IMR-90 (cell line): ENCODE measurements around the gene ZNF207. TPM values are rescaled to one million over a fixed set of nuclear protein-coding genes. Genes with fewer than 3 reads are reported as not detected.
"Not testable (repeated sequence)": the region's sequence is repeated elsewhere in the genome, so short reads cannot be mapped to it uniquely, and the experiment has no call there.

Source experiments
- ATAC-seq: fragments of 200-7000 bp; cut with Tn5 transposase; 2 replicates; pipeline ENCODE4 v1.9.1; 2020; ENCODE audit warnings: low read depth, mild to moderate bottlenecking, moderate library complexity
- BruUV-seq: library from RNA; stranded (reverse); fragments of 400-500 nt; replicated peaks from 2 replicates; lab custom pipeline; 2021; lab: Mats Ljungman, UMichigan
- CTCF ChIA-PET: fragments of 300-600 bp; formaldehyde crosslinking; extraction: SDS; loops from one replicate; lab custom pipeline; 2021; ENCODE audit warnings: antibody characterized with exemption; lab: Yijun Ruan, JAX
- POLR2A ChIA-PET: fragments of 300-600 bp; sonication (Branson Sonifier 250); formaldehyde crosslinking; loops from one replicate; lab custom pipeline; 2022; ENCODE audit warnings: antibody characterized with exemption; ENCODE audit not compliant: unreplicated experiment; lab: Charles Lee
- DNase-seq: peaks from one replicate; pipeline ENCODE4 v3.0.0; 2013
- H2AFZ ChIP-seq: replicated peaks from 2 replicates; pipeline ENCODE3; 2013; ENCODE audit warnings: low read length, mild to moderate bottlenecking; ENCODE audit not compliant: poor library complexity
- H2AK5ac ChIP-seq: 2 replicates; pipeline ENCODE4 v1.6.1; 2013; ENCODE audit warnings: low read depth, low read length, inconsistent platforms
- H2AK9ac ChIP-seq: replicated peaks from 2 replicates; pipeline ENCODE3; 2013; ENCODE audit warnings: mild to moderate bottlenecking, low read depth, low read length, moderate library complexity; ENCODE audit not compliant: poor library complexity
- H2BK120ac ChIP-seq: 2 replicates; pipeline ENCODE4 v1.6.1; 2013; ENCODE audit warnings: low read depth, low read length, inconsistent platforms
- H2BK15ac ChIP-seq: 3 replicates; pipeline ENCODE4 v1.6.1; 2013; ENCODE audit warnings: low read depth, low read length, inconsistent platforms
- H2BK20ac ChIP-seq: 2 replicates; pipeline ENCODE4 v1.6.1; 2013; ENCODE audit warnings: low read depth, mild to moderate bottlenecking, inconsistent platforms, low read length, moderate library complexity
- H2BK5ac ChIP-seq: 2 replicates; pipeline ENCODE4 v1.6.1; 2013; ENCODE audit warnings: mild to moderate bottlenecking, low read depth, low read length, inconsistent platforms; ENCODE audit not compliant: poor library complexity, severe bottlenecking
- H3K14ac ChIP-seq: replicated peaks from 2 replicates; pipeline ENCODE4 v1.6.1; 2013; ENCODE audit warnings: low read depth, low read length, inconsistent platforms
- H3K18ac ChIP-seq: 2 replicates; pipeline ENCODE4 v1.6.1; 2013; ENCODE audit warnings: low read depth, low read length, control low read depth
- H3K23ac ChIP-seq: 2 replicates; pipeline ENCODE4 v1.6.1; 2013; ENCODE audit warnings: low read depth, low read length, inconsistent platforms
- H3K27ac ChIP-seq: 2 replicates; pipeline ENCODE4 v1.5.1; 2013; ENCODE audit warnings: mild to moderate bottlenecking, control low read depth, low read length; ENCODE audit not compliant: insufficient read depth
- H3K27me3 ChIP-seq: 2 replicates; pipeline ENCODE4 v1.6.1; 2013; ENCODE audit warnings: low read length; ENCODE audit not compliant: control insufficient read depth, insufficient read depth
- H3K36me3 ChIP-seq: 2 replicates; pipeline ENCODE4 v1.6.1; 2013; ENCODE audit warnings: low read length, mixed read lengths; ENCODE audit not compliant: control insufficient read depth, insufficient read depth
- H3K4ac ChIP-seq: 2 replicates; pipeline ENCODE4 v1.6.1; 2013; ENCODE audit warnings: low read depth, low read length, inconsistent platforms
- H3K4me1 ChIP-seq: 2 replicates; pipeline ENCODE4 v1.6.1; 2013; ENCODE audit warnings: low read length, mixed read lengths; ENCODE audit not compliant: control insufficient read depth, insufficient read depth
- H3K4me2 ChIP-seq: 2 replicates; pipeline ENCODE4 v1.6.1; 2013; ENCODE audit warnings: low read depth, mild to moderate bottlenecking, control low read depth, low read length, moderate library complexity
- H3K4me3 ChIP-seq: 2 replicates; pipeline ENCODE4 v1.5.1; 2013; ENCODE audit warnings: low read depth, mild to moderate bottlenecking, control low read depth, low read length, moderate library complexity; ENCODE audit not compliant: insufficient read depth
- H3K56ac ChIP-seq: 2 replicates; pipeline ENCODE4 v1.6.1; 2013; ENCODE audit warnings: low read length, inconsistent platforms; ENCODE audit not compliant: insufficient read depth; ENCODE audit errors: extremely low read depth
- H3K79me1 ChIP-seq, 2 experiments: 2 replicates each; pipeline ENCODE4 v1.6.1; 2013; ENCODE audit warnings: low read length in 2 of 2, inconsistent platforms in 1 of 2, low read depth in 1 of 2
- H3K9ac ChIP-seq: 2 replicates; pipeline ENCODE4 v1.6.1; 2013; ENCODE audit warnings: low read depth, low read length, control low read depth
- H3K9me1 ChIP-seq: 2 replicates; pipeline ENCODE4 v1.6.1; 2013; ENCODE audit warnings: low read length, inconsistent platforms; ENCODE audit not compliant: insufficient read depth
- H3K9me3 ChIP-seq: 2 replicates; pipeline ENCODE4 v1.6.1; 2013; ENCODE audit warnings: low read length; ENCODE audit not compliant: control insufficient read depth, insufficient read depth
- H4K20me1 ChIP-seq: 2 replicates; pipeline ENCODE4 v1.6.1; 2013; ENCODE audit warnings: low read length, inconsistent platforms; ENCODE audit not compliant: insufficient read depth
- H4K5ac ChIP-seq: 2 replicates; pipeline ENCODE4 v1.6.1; 2013; ENCODE audit warnings: mild to moderate bottlenecking, low read depth, low read length, control low read depth
- H4K8ac ChIP-seq, 2 experiments: 2 replicates each; pipeline ENCODE4 v1.6.1; 2013; ENCODE audit warnings: low read depth in 2 of 2, low read length in 2 of 2, control low read depth in 1 of 2, inconsistent platforms in 1 of 2
- H4K91ac ChIP-seq: 2 replicates; pipeline ENCODE4 v1.6.1; 2013; ENCODE audit warnings: low read depth, low read length, inconsistent platforms; ENCODE audit not compliant: insufficient read depth
- BHLHE40 ChIP-seq: fragments of 150-350 bp; IDR thresholded peaks from 2 replicates; pipeline ENCODE4 v1.6.1; 2016; ENCODE audit warnings: mild to moderate bottlenecking, low read depth, low read length
- CEBPB ChIP-seq: IDR thresholded peaks from 2 replicates; pipeline ENCODE4 v1.6.1; 2012; ENCODE audit warnings: low read depth, low read length, improper control_type of control experiment
- WGBS, 2 experiments: methylation state at CpG; one replicate each; pipeline versions ENCODE4 v1.1.5 to v1.1.7; 2013; ENCODE audit warnings: missing lambda C conversion rate in 2 of 2; ENCODE audit not compliant: insufficient read length in 1 of 2; ENCODE audit errors: extremely low coverage in 2 of 2; 5-methylcytosine and 5-hydroxymethylcytosine counted together
- dilution Hi-C: fragments of 300-500 bp; cut with HindIII; formaldehyde crosslinking; loops from one replicate; pipeline ENCODE4 v1.14.3; 2018; ENCODE audit warnings: low sequenced_read_pairs; ENCODE audit not compliant: unreplicated experiment
- in situ Hi-C: fragments of 300-500 bp; cut with MboI; formaldehyde crosslinking; loops from 3 replicates; pipeline ENCODE4 v1.14.3; 2019; ENCODE audit warnings: low sequenced_read_pairs, inconsistent platforms, mixed read lengths
- intact Hi-C: fragments of 100-400 bp; cut with micrococcal nuclease; formaldehyde crosslinking; loops from 2 replicates; pipeline ENCODE4 v1.10.0; 2022
- polyA plus RNA-seq, 3 experiments: library from polyadenylated mRNA; depleted of rRNA; stranded (reverse); fragments of >200 nt; gene quantifications; 2 replicates each; pipeline ENCODE4 v1.2.3, GENCODE V29; 2012; ENCODE audit warnings: low replicate concordance in 1 of 3
- total RNA-seq: library from RNA; depleted of rRNA; stranded (reverse); fragments of >200 nt; gene quantifications from 2 replicates; pipeline ENCODE4 v1.2.3, GENCODE V29; 2012

ZNF207 gene
- total and polyA plus RNA-seq, 2 of the 4 experiments (the other 2 are of a cell fraction), result 199 to 207 TPM

DNA sequence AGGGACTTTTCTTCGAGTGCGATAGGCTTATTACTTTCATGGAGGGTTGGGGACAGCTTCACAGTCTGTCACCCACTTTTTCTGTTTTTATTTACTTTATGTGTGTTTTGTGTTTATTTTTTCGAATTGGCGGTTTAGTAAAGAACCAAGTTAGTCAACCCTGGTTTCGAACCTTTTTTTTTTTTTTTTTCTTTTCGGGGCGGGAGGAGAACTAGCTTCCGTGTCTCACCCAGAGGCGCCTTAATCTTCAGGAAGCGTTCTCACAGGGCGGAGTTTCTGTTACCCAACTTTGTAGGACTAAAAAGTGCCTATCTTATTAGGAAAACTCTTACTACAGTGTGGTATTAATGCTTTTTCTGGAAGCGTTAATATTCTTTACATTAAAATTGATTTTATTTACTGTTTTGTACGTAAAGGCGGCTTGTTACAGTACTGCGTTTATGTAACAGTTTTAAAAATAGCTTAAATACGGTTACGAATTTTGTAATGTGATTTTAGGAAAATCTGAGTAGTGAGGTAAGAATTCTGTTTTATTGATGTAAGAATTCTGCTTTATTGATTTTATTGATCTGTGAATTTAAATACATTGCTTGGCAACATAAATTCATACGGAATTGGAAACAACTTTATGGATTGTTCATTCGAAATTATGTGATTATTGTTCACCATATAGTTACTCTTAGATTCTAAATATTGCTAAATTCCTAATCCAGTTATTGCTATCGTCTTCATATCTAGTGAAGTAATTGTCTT lies 885 bp downstream of the ZNF207 start:
- peak overlapping the region; percentile 94 for H3K27ac ChIP-seq
- peaks cover 6% of the 10 kb centered on the region for H3K4me1 ChIP-seq
- peak overlapping the region; percentile 83 for H3K18ac ChIP-seq
- no peaks in the 10 kb centered on the region for H3K9me3 ChIP-seq
- peak; percentile 1; the same call in 1 of the 2 replicates for ATAC-seq
- H3K4me3 ChIP-seq, result peak overlapping the region; percentile 78
- ChIA-PET POLR2A (interaction anchor here (0.6 to 0.9 kb wide), 5 partner anchors 9 to 1959 kb away, joined by 3 to 12 read pairs (median 4); no protein-coding TSS in a partner anchor), CTCF (no interaction called here)
- peak overlapping the region; percentile 99 for H2AK5ac ChIP-seq
- H2BK15ac ChIP-seq, result no peak overlapping the region
- peak overlapping the region; percentile 98 for H3K9ac ChIP-seq
- H3K14ac ChIP-seq, result peak overlapping the region; percentile 100
- WGBS, 2 experiments, result 0% methylated on average over 2 of the region's 20 CpGs; no CpG with 5 or more reads in 1 of the 2 experiments
- H4K91ac ChIP-seq, result peak overlapping the region; percentile 96; the same call in 1 of the 2 replicates
- in situ Hi-C loops (no loop called here), intact Hi-C loops (no loop called here), dilution Hi-C loops (no loop called here)
- DNase-seq, result peak; percentile 62
- peak overlapping the region; percentile 94 for H3K4me2 ChIP-seq
- H3K79me1 ChIP-seq, result peaks cover 8 to 32% of the 10 kb centered on the region in 2 experiments
- H3K4ac ChIP-seq, result peak overlapping the region; percentile 94
- H2BK120ac ChIP-seq, result peak overlapping the region; percentile 5; the same call in 1 of the 2 replicates
- peak overlapping the region; percentile 92 for H4K5ac ChIP-seq
- H3K23ac ChIP-seq, result peak overlapping the region; percentile 96
- TF ChIP-seq CEBPB (peak; percentile 28; the same call in 1 of the 2 replicates), BHLHE40 (no peak)
- peaks cover 58% of the 10 kb centered on the region for H4K20me1 ChIP-seq
- H3K56ac ChIP-seq, result peak overlapping the region; percentile 99
- peaks cover 10% of the 10 kb centered on the region; the same call in 1 of the 2 replicates for H3K9me1 ChIP-seq
- peak overlapping the region; percentile 93 for H2BK5ac ChIP-seq
- H4K8ac ChIP-seq, result peak overlapping the region; percentile 44 to 99
- H2AK9ac ChIP-seq, result peak overlapping the region; percentile 100
- H2AFZ ChIP-seq, result peak overlapping the region; percentile 90
- peaks cover 20% of the 10 kb centered on the region for H3K36me3 ChIP-seq
- no TSS peak for BruUV-seq
- H2BK20ac ChIP-seq, result no peak overlapping the region
- H3K27me3 ChIP-seq, result no peaks in the 10 kb centered on the region

DNA sequence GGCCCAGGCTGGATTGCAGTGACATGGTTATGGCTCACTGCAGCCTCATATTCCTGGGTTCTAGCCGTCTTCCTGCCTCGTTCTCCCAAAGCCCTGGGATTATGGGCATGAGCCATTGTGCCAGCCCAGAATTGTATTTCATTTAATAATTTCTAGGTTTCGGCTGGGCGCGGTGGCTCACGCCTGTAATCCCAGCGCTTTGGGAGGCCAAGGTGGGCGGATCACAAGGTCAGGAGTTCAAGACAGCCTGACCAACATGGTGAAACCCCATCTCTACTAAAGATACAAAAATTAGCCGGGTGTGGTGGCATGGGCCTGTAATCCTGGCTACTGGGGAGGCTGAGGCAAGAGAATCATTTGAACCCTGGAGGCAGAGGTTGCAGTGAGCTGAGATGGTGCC lies 2.8 kb downstream of the ZNF207 start:
- Histone ChIP-seq H3K36me3 (peaks cover 27% of the 10 kb centered on the region), H4K20me1 (peaks cover 75% of the 10 kb centered on the region), H3K4me2 (peak overlapping the region; percentile 79), H3K23ac (peak overlapping the region; percentile 64; the same call in 1 of the 2 replicates), H3K9me1 (peaks cover 10% of the 10 kb centered on the region; the same call in 1 of the 2 replicates), H3K79me1 (peaks cover 8 to 44% of the 10 kb centered on the region in 2 experiments)
- H3K18ac ChIP-seq, H3K27ac ChIP-seq, H3K4me1 ChIP-seq, H3K4ac ChIP-seq, ATAC-seq, H2BK20ac ChIP-seq, H2AK9ac ChIP-seq, H2BK120ac ChIP-seq, H4K8ac ChIP-seq, H2AFZ ChIP-seq, H4K91ac ChIP-seq, H3K9ac ChIP-seq, H3K9me3 ChIP-seq, H2BK5ac ChIP-seq, H3K14ac ChIP-seq, CTCF ChIA-PET, H3K27me3 ChIP-seq, POLR2A ChIA-PET, H2BK15ac ChIP-seq, intact Hi-C loops, in situ Hi-C loops, H4K5ac ChIP-seq, DNase-seq, dilution Hi-C loops, BruUV-seq, H3K4me3 ChIP-seq, H2AK5ac ChIP-seq, H3K56ac ChIP-seq: not testable (repeated sequence)
- WGBS, 2 experiments, result 92% methylated on average over 2 of the region's 9 CpGs; no CpG with 5 or more reads in 1 of the 2 experiments
